Liver (tissue), 3 donors: ENCODE data around the gene DUSP9.

Source experiments
- ATF3 ChIP-seq: IDR thresholded peaks from 2 replicates; pipeline ENCODE4 v1.6.1; 2016; ENCODE audit warnings: antibody characterized with exemption
- CTCF ChIP-seq: fragments of 150-350 bp; IDR thresholded peaks from 2 replicates; pipeline ENCODE4 v1.5.1; 2017; ENCODE audit warnings: improper control_type of control experiment, low read depth, low read length; ENCODE audit not compliant: missing input control
- EGR1 ChIP-seq, 2 donors: IDR thresholded peaks; 2 replicates each; pipeline ENCODE4 v1.6.1; 2016 to 2018; ENCODE audit warnings: antibody characterized with exemption in 2 of 2, low read depth in 2 of 2
- FOXA1 ChIP-seq: IDR thresholded peaks from 2 replicates; pipeline ENCODE4 v1.6.1; 2016; ENCODE audit warnings: antibody characterized with exemption
- GABPA ChIP-seq, 2 donors: IDR thresholded peaks in 1 of 2; conservative IDR thresholded peaks in 1 of 2; 2 replicates each; pipeline ENCODE4 v1.6.1; 2016; ENCODE audit warnings: antibody characterized with exemption in 2 of 2, mild to moderate bottlenecking in 1 of 2, moderate library complexity in 1 of 2
- JUND ChIP-seq, 2 donors: IDR thresholded peaks; 2 replicates each; pipeline ENCODE4 v1.6.1; 2016; ENCODE audit warnings: antibody characterized with exemption in 2 of 2
- MAX ChIP-seq: IDR thresholded peaks from 2 replicates; pipeline ENCODE4 v1.6.1; 2016; ENCODE audit warnings: antibody characterized with exemption
- RAD21 ChIP-seq, 2 donors: IDR thresholded peaks; 2 replicates each; pipeline ENCODE4 v1.6.1; 2016; ENCODE audit warnings: antibody characterized with exemption in 2 of 2, mild to moderate bottlenecking in 2 of 2
- REST ChIP-seq: IDR thresholded peaks from 2 replicates; pipeline ENCODE4 v1.6.1; 2016; ENCODE audit warnings: antibody characterized with exemption, mild to moderate bottlenecking
- SP1 ChIP-seq: IDR thresholded peaks from 2 replicates; pipeline ENCODE4 v1.6.1; 2018; ENCODE audit warnings: antibody characterized with exemption, mild to moderate bottlenecking
- TAF1 ChIP-seq: conservative IDR thresholded peaks from 2 replicates; pipeline ENCODE4 v1.6.1; 2016; ENCODE audit warnings: antibody characterized with exemption, mild to moderate bottlenecking
- YY1 ChIP-seq: IDR thresholded peaks from 2 replicates; pipeline ENCODE4 v1.6.1; 2016; ENCODE audit warnings: antibody characterized with exemption, mild to moderate bottlenecking
- ZBTB33 ChIP-seq: IDR thresholded peaks from 2 replicates; pipeline ENCODE4 v1.6.1; 2016; ENCODE audit warnings: antibody characterized with exemption
- donor health status: healthy.
- donor health status: healthy.

GRCh38 chrX:153631907-153632594 lies 15.0 kb upstream of the DUSP9 start:
- TF ChIP-seq MAX (no peak), JUND (IDR thresholded peaks at IDR 0.05) (no peak), REST (no peak), CTCF (no peak), ZBTB33 (no peak), YY1 (no peak), RAD21 (IDR thresholded peaks at IDR 0.05) (no peak), TAF1 (no peak), EGR1 (IDR thresholded peaks at IDR 0.05; ENCODE audit: low read depth in 2 of 2) (no peak), ATF3 (no peak), FOXA1 (no peak), SP1 (no peak), GABPA (IDR thresholded peaks at IDR 0.05 in 1 of 2, conservative IDR thresholded peaks at IDR 0.05 in 1 of 2) (no peak)
